NCI-H446 (cell line): Measurements from ENCODE around the gene BUB3.
A peak's percentile ranks its signal among the peaks of the same experiment; 100 is the strongest.

Source experiments
- DNase-seq, 2 experiments: peaks; one replicate each; lab custom pipeline; 2025; lab: John Stamatoyannopoulos, UW

The BUB3 gene, protein sequence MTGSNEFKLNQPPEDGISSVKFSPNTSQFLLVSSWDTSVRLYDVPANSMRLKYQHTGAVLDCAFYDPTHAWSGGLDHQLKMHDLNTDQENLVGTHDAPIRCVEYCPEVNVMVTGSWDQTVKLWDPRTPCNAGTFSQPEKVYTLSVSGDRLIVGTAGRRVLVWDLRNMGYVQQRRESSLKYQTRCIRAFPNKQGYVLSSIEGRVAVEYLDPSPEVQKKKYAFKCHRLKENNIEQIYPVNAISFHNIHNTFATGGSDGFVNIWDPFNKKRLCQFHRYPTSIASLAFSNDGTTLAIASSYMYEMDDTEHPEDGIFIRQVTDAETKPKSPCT

DNA sequence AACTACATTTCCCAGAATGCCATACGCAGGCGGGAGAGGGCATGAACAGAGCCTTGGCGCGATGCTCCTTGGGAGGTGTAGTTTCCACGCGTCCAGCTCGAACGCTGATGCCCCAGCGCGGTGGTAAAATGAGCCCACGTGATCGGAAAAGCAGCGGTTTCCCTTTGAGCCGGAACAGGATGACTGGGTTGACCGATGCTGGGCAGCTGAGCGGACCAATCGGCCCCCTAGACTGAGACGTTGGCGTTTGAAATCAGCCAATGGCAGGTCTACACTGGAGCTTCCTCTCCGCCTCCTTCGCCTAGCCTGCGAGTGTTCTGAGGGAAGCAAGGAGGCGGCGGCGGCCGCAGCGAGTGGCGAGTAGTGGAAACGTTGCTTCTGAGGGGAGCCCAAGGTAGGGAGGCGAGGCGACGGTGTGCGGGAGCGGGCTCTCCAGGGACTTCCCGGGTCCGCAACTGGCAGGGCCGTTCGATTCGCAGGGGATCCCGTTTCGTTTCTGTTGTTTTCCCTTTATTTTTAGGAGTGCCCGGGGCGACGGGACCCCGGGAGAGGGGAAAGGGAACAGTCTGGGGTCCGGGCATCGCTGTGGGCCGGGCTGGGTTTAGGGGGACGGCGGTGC lies at the start of gene BUB3:
Gene BUB3, plus strand, starts transcription at position 311 of the 619 bp plus-strand sequence. CDS start 516 bp downstream, outside the sequence.
- peak; percentile 93 to 97 for DNase-seq

DNA sequence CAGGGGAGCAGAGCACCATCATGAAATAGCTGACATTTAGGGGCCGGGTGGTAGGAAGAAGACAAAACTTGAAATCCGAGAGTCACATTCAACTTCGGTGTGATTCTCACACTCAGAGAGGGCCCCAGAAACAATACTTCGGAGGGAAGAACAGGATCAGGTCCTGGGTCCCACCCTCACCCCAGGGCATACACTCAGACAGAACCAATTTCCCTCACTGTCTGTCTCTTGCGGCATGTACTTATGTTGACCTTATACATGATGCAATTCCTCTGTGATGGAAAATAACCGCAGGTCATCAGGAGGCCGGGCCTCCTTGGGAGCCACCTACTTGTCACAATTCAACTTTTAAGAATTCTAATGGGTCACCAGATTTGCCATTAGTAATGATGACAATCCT lies 44.7 kb upstream of the BUB3 start:
- DNase-seq, result no peak

DNA sequence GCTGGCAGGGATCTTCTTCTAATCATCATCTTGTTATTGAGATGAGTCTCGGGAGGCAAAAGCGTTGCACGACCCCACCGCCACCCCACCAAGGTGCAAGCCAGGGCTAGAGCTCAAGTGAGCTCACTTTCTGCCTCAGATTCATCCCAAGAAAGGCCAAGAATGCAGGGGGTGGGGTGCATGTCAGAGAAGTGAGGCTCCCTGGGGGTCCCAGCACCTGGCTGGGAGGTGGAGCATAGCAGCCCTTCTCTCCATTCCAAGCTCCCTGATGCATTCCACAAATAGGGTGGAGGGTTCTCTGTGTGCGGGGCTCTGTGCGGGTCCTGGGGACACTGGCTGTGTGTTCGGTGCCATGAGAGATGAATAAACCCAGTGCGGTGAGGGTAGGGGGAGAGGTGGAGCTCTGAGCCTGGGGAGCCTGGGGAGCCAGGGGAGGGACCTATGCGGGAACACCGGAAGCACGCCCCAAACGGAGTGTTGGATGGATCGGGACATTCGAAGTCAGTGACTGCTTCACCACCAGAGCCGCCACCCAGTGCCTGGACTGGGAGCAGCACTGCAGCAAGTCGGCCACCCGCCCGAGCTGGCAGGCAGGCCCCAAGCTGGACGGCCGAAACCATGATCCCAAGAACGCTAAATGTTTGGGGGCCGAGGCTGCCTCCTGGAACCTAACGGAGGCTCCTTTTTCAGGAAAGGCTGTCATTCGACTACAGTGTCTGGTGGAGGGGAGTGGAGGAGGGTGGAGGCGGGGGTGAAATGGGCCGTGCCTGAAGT lies 36.4 kb upstream of the BUB3 start:
- DNase-seq, result no peak

DNA sequence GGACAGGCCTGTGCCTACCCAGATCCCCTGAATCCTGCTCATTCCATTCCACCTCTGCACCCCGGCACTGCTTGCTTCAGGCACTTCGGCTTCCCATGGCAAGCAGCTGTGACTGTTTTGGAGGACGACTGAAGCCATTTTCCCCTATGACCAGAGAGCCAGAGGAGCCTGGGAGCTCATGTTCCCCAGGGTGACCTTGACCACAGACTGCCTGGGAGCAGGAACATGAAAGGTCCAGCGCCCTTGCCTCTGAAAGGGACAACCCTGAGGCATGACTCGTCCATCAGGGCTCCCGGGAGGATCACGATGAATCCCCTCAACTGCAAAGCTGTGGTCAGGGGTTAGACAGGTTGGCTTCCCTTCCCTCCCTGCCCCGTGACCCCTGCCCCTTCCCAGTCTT lies 35.1 kb upstream of the BUB3 start:
- no peak for DNase-seq

DNA sequence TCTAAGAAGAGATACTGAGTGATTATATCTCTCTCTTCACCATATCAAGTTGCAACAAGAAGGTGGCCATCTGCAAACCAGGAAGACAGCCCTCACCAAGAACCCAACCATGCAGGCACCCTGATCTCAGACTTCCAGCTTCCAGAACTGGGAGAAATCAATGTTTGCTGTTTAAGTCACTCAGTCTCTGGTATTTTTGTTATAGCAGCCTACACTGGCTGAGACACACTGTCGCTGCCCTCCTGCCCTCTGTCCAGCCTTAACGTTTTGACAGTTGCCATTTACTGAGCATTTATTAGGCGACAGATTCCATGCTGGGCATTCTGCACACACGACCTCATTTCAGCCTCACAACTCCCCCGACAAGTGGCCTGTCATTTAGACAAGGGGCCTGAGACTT lies 28.0 kb upstream of the BUB3 start:
- no peak for DNase-seq

DNA sequence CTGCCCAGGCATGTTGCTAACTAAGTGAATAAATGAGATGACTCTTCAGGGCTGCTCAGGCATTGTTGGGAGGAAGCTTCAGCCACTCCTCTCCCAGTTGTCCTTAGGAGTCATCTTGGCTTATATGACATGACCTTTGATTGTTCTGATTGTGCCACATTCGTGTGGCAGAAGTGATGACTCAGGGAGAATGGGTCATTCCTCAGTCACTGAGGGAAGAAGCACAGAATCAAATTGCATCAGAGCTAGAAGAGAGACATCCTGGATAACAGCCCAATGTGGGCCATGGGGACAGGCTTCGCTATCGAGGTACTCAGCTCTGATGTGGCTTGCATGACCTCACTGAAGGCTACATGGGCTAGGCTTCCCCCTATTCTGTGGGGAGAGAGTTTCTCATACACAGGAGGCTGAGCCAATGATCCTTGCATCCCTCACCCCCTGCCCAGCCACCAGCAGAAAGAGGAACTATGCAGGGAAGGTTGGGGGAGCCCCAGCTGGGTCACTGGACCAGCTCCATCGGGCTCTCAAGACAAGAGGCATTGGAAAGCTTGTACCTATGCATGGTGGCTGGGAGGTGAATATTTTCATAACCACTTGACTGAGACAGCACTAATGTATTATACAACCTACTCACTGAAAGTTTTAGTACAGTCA lies 24.5 kb upstream of the BUB3 start:
- DNase-seq, result no peak

DNA sequence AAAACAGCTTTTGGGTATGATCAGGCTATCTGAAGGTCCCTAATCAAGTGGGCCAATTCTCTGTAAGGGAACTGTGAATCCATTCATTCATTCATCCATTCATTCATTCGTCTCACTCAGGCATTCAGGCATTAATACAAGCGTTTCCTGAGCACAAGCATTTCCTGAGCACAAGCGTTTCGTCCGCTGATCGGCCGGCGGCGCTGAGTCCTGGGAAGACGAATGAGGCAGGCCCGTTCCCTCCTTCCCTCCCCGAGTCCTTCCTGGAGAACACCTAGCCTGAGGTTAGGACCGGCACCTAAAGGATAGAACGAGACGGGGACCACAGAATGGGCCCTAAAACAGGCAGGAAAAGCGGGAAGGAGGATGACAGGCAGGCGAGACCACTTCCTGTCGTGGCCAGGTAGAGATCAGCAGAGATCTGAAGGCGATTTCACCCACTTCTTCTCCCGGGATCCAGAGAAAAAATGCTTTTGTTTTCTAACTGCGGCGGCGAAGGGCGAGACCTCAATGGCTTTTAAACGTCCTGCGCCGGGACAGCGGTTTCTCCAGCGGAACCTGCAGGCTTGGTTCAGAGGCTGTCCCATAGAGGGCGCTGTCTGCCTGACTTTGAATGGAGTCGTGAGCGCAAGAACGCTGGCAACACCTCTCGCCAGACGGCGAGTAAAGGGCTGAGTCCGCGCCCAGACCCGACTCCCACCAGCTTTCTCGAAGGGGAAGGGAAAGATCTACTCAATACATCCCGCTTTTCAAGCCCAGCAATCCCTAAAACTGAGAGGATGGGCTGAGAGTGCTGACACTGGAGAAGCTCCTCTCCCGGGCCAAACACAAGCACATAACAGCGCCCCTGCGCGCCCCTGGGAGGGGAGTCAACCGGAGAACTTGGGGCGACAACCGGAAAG lies 21.4 kb upstream of the BUB3 start:
- peak in 1 of 2 experiments; percentile 70 for DNase-seq

DNA sequence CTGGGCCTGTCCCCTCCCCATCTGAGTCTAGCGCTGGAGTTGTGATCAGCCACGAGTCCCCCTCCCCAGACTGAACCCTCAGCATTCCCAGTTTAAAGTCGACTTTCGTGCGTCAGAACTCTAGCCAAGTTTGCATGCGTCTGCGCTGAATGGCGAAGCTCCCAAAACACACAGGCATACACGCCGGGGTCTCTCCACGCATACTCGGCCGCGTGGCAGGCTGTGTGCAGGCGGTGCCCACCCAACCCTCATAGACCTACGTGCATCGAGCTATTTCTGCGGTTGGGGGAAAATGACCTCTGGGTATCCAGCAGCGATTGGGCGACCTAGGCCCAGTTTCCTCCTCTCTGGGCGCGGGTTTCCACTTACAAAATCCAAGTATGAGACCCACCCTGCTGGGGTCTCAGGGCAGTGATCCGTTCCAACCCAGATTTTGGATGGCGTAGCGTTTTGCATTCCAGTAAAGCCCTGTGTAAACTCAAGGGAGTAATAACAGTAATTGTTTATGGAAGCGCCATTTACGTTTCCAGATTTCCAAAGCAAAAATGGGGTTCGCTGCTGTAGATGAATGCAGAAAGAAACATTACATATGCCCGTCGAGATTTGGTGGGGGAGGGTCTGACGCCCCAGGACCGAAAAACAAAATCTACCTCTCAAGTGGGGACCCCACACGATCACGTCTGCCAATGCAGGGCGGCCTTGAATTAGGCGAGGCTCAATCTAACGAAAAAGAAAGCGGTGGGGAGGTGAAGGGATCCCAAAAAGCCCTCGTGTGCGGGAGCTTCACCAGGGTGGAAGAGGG lies 20.5 kb upstream of the BUB3 start:
- DNase-seq, result no peak

DNA sequence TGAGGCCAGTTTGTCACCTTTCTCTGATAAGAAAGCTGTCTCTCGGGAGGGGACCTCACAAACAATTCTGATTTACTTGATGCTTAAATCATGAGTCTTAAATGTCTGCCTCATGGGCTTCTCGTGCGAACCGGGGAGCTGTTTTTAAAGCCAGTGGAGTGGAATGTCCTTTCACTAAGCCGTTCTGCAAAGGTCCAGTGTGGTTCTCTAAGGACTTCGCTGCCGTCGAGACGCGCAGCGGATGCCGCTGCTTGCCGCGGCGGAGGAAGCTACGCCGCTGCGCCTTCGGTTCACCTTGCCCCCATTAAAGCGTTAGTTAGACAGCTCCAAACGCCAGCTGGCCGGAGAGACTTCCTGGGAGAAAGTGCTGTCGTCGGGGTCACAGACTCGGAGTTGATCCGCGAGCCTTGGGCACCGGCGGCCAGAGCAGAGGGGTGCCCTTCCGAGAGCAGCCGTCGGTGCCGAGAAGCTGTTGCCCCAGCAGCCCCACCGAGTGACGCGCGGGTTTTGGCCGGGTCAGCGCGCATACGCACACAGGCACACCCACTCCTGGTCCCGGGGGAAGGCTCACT lies 19.8 kb upstream of the BUB3 start:
- no peak for DNase-seq

DNA sequence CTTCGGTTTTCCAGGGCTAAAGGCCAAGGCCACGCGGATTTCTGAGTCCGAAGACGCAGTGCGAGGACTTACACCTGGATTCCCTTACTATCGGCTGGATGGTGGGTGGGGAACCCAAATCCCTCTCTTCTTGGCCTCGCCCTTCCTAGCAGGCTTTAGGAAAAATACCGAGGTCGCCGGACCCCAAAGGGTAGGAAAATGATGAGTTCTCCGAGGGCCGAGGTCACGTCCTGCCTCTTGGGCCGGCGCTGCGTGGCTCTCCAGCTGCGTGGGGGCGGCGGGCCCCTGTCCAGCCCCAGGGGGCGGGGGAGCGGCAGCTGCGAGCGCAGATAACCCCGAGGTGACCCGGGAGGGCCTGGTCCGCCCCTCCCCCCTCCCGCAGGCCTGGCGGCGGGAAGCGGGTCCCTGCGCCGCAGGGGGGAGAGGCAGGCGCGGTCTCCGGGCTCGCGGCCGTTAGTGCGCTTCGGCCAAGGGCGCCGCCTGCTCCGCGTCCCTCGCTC lies 19.2 kb upstream of the BUB3 start:
- DNase-seq, result no peak

DNA sequence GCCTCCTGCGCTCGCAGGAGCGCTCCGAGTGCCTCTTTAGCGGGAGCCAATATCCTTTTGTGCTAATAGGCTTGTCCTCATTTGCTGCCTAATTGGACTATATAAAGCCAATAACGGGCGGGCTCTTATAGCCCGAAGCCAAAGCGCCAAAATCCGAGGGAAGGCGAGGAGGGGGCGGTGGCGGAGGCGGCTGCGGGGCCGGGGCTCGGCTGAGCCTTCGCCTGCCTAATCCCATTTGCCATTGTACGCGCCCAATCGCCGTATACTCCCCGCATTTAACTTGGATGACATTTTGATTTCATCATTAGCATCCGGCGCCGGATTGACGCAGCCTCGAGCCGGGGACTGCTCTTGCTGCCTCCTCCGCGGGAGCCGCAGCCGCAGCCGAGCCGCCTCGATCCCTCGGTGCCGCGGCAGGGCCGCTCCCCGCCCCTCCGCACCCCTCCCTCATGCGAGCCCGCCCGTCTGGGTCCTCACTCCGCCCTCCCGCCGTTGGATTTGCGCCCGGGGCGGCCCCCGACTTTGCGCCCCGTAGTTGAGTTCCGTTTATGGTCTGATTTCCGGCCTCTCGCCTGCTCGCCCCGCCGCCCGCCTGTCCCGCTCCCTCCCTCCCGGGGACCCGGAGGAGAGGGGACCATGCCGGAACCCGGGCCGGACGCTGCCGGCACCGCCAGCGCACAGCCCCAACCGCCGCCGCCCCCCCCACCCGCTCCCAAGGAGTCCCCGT lies 18.6 kb upstream of the BUB3 start, which contains the start of gene HMX3:
Gene HMX3, plus strand, starts transcription at position 556 of the 727 bp plus-strand sequence. Its CDS starts 81 bp downstream, at position 637.
- DNase-seq, result no peak

DNA sequence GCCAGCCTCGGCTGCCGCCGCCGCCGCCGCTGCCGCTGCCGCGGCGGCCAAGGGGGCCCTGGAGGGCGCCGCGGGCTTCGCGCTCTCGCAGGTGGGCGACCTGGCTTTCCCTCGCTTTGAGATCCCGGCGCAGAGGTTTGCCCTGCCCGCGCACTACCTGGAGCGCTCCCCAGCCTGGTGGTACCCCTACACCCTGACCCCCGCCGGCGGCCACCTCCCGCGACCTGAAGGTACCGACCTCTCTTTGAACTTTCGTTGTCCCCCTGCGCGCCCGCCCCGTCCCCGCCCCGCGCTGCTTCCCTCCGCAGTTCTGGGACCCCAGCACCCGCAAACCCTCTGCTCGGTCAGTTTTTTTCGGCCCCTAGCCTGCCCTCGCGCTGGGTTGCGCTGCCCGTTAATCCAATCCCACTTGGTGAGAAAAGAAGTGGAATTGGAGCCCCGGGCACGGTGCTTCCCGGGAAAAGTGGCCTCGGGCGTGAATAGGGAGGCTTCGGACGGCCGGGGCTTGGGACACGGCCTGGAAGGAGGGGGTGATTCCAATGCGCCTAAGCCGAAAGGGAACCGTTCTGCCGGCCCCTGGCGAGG lies 17.9 kb upstream of the BUB3 start:
- no peak for DNase-seq

DNA sequence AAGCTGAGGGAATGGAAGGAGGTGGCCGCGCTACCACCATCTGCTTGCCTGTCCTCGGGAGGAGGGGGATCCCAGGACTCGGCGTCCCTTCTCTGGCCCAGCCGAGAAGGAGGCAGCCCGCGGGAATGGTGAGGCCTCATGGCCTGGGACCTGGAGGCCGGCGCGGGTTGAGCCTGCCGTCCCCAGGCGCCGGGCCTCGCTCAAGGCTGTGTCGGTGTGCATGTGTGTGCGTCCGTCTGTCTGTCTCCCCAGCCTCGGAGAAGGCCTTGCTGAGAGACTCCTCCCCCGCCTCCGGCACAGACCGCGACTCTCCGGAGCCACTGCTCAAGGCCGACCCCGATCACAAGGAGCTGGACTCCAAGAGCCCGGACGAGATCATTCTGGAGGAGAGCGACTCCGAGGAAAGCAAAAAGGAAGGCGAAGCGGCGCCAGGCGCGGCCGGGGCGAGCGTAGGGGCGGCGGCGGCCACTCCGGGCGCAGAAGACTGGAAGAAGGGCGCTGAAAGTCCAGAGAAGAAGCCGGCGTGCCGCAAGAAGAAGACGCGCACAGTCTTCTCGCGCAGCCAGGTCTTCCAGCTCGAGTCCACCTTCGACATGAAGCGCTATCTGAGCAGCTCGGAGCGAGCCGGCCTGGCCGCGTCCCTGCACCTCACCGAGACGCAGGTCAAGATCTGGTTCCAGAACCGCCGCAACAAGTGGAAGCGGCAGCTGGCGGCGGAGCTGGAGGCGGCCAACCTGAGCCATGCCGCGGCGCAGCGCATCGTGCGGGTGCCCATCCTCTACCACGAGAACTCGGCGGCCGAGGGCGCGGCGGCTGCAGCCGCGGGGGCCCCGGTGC lies 17.2 kb upstream of the BUB3 start:
- no peak for DNase-seq

DNA sequence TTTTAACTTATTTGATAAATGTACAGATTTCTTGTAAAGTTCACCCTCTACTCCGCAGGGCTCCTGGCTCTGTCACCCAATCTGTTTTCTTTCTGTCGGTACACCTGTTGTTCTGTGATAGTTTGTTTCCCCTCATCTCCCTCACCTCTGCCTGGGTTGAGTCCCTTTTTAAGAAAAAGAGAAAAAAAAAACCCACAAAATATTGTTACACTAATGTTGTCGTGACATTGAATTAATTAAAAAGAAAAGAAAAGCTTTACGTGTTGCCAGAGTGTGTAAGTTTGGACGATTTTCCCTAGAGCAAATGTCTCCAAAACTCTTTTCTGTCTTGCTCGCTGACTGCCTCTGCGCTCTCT lies 15.1 kb upstream of the BUB3 start:
- DNase-seq, result no peak

DNA sequence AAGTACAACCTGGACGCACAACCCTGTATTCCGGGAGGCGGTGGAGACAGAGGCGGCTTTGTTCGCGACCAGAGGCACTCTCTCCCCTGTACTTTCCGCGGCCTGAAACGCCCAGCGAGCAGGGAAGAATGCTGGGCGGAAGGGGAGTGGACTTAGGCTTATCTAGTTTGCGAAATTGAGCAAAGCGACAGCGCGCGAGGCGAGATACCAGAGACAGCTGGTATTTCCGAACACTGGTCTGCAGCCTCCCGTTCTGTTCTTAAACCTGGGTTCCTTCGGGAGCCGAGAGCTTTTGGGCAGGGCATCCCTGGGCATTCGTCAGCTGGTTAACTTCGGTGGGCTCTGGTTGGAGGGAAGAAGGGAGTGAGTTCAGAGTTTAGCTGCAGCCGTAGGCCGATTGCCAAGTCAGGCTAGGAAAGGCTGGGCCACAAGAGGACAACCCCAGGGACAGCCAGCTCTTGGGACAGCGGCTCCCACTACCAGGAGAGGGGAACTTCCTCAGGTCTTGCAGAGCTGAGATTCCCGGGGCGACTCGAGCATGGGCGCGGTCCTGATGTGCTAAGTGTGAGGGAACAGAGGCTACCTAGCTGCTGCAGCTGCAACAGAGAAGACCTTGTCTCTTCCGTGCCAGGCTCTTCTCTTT lies 14.6 kb upstream of the BUB3 start:
- DNase-seq, result no peak

DNA sequence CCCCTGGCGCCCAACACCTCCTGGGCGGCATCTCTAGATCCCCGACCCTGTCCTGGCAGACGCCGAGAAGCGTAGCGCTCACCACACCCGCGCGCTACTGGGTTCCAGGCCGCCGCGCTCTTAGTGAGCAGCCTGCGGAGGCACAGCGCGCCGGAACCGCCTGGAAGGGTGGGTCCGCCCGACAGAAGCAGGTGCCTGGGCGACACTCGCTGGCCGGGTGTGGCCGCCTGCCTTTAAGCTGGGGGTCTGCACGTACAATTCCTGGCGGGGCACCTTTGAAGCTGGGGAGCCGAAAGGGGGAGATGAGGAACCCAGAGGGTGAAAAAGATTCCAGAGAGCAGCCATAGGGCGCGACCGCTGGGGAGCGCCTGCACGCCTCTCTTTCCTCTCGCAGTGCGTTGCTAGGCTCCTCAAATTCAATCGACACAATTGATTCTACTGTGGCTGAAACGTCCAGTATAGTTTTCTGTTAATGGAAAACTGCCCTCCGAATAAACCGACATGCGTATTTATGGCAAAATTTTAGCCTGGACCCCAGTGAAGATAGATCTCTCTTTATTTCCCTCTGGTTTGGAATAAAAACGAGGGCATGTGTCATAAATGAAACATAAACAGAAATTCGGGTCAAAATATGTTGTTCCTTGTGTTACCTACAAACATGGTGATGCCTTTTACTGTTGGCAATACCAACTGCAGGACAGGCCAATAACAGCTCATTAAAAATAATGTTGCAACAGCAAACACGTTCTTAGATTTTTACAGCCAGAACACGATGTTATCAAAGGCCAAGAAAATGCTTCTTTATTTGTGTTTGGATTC lies 13.8 kb upstream of the BUB3 start:
- no peak for DNase-seq

DNA sequence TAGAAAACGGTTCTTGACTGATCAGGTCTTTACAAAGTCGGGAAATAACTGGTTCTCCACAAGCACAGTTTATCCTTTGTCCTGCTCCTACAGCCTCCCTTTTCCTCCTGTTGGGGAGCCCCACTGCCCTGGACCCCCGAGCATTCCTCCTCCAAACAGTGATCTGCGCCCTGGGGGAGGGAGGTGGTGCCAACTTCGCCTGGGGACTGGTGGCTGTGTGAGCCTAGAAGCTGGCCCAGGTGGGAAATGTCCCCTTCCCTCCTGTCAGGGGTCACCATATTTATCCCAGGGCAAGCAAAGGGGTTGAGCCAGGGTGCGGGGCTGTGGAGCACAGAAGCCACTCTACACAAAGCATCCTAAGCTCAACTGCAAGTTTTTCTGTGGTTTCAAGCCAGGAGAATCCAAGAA lies 13.2 kb upstream of the BUB3 start:
- DNase-seq, result no peak
